Left lung (tissue), 10 donors: ENCODE results near the gene LSM14A. TPM values are rescaled to one million over a fixed set of nuclear protein-coding genes. Genes with fewer than 3 reads are reported as not detected.
"Not testable (repeated sequence)": the region's sequence is repeated elsewhere in the genome, so short reads cannot be mapped to it uniquely, and the experiment has no call there.

Experiments
- ATAC-seq: fragments of 200-7000 bp; cut with Tn5 transposase; one replicate; pipeline ENCODE4 v1.9.1; 2020; ENCODE audit warnings: moderate library complexity
- DNase-seq, 4 donors: peaks; one replicate each; pipeline ENCODE4 v3.0.0-alpha.2; 2013 to 2020
- H3K27ac ChIP-seq, 2 donors: fragments of 200-600 bp; sonication (generic) in 1 of 2; one replicate each; pipeline versions ENCODE4 v1.5.0 to v1.8.0; 2020 to 2021
- H3K27me3 ChIP-seq, 2 donors: fragments of 200-600 bp; sonication (generic) in 1 of 2; one replicate each; pipeline versions ENCODE4 v1.5.0 to v1.8.0; 2020 to 2021
- H3K36me3 ChIP-seq, 2 donors: fragments of 200-600 bp; sonication (generic) in 1 of 2; one replicate each; pipeline versions ENCODE4 v1.5.0 to v1.8.0; 2020 to 2021
- H3K4me1 ChIP-seq, 2 donors: fragments of 200-600 bp; one replicate each; pipeline ENCODE4 v1.8.0; 2021
- H3K4me3 ChIP-seq, 2 donors: fragments of 200-600 bp; sonication (generic) in 1 of 2; one replicate each; pipeline versions ENCODE4 v1.5.0 to v1.8.0; 2020 to 2021; ENCODE audit warnings: mild to moderate bottlenecking in 1 of 2
- H3K9me3 ChIP-seq, 2 donors: fragments of 200-600 bp; sonication (generic) in 1 of 2; one replicate each; pipeline versions ENCODE4 v1.5.0 to v1.8.0; 2020 to 2021
- intact Hi-C, 2 donors: fragments of 100-400 bp; cut with DNase I; formaldehyde crosslinking; loops; one replicate each; pipeline versions ENCODE4 v1.11.2 to v1.14.2; 2022
- polyA plus RNA-seq, 6 donors: library from polyadenylated mRNA; unstranded; fragments of 120-200 nt; gene quantifications; one replicate each; pipeline ENCODE4 v1.2.1, GENCODE V29; 2013; ENCODE audit not compliant: insufficient read length in 6 of 6
- total RNA-seq, 2 donors: library from RNA; stranded (reverse); fragmentation: NEBNext Ultra II Directional; extraction: Animal tissue kit (Norgen Biotek cat#: 25700); gene quantifications; one replicate each; pipeline ENCODE4 v1.2.1, GENCODE V29; 2021
- TF ChIP-seq, protein P1 (sequence below), 2 donors: fragments of 200-600 bp; sonication (generic) in 1 of 2; IDR thresholded peaks; one replicate each; pipeline versions ENCODE4 v1.5.0 to v1.8.0; 2021; ENCODE audit warnings: antibody characterized with exemption in 2 of 2
- donor health status: DM: no; HTN: yes; CAD: no.
- donor health status: DM: no; HTN: no; CAD: no.

The LSM14A gene
- total and polyA plus RNA-seq, 8 donors: 88.0 to 176 (median 155) TPM

GRCh38 chr19:34128558-34129250 is 43.6 kb upstream of the LSM14A start:
- ATAC-seq: no peak
- H3K4me1 ChIP-seq: peaks cover 0 to 2% of the 10 kb centered on the region in 2 donors
- TF ChIP-seq, protein P1, sequence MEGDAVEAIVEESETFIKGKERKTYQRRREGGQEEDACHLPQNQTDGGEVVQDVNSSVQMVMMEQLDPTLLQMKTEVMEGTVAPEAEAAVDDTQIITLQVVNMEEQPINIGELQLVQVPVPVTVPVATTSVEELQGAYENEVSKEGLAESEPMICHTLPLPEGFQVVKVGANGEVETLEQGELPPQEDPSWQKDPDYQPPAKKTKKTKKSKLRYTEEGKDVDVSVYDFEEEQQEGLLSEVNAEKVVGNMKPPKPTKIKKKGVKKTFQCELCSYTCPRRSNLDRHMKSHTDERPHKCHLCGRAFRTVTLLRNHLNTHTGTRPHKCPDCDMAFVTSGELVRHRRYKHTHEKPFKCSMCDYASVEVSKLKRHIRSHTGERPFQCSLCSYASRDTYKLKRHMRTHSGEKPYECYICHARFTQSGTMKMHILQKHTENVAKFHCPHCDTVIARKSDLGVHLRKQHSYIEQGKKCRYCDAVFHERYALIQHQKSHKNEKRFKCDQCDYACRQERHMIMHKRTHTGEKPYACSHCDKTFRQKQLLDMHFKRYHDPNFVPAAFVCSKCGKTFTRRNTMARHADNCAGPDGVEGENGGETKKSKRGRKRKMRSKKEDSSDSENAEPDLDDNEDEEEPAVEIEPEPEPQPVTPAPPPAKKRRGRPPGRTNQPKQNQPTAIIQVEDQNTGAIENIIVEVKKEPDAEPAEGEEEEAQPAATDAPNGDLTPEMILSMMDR (IDR thresholded peaks at IDR 0.05): no peak
- no peak overlapping the region for H3K4me3 ChIP-seq
- H3K9me3 ChIP-seq: no peaks in the 10 kb centered on the region
- intact Hi-C loops: no loop called here
- no peaks in the 10 kb centered on the region for H3K36me3 ChIP-seq
- H3K27ac ChIP-seq: no peak overlapping the region
- H3K27me3 ChIP-seq: no peaks in the 10 kb centered on the region
- DNase-seq: no peak

GRCh38 chr19:34131100-34131499 is 41.2 kb upstream of the LSM14A start:
- H3K36me3 ChIP-seq: no peaks in the 10 kb centered on the region
- DNase-seq (no peak), ATAC-seq (no peak)
- TF ChIP-seq, protein P1 (IDR thresholded peaks at IDR 0.05): no peak
- H3K4me1 ChIP-seq: peaks cover 0 to 14% of the 10 kb centered on the region in 2 donors
- H3K4me3 ChIP-seq: no peak overlapping the region
- intact Hi-C loops: no loop called here
- no peak overlapping the region for H3K27ac ChIP-seq
- H3K27me3 ChIP-seq: no peaks in the 10 kb centered on the region
- no peaks in the 10 kb centered on the region for H3K9me3 ChIP-seq

DNA sequence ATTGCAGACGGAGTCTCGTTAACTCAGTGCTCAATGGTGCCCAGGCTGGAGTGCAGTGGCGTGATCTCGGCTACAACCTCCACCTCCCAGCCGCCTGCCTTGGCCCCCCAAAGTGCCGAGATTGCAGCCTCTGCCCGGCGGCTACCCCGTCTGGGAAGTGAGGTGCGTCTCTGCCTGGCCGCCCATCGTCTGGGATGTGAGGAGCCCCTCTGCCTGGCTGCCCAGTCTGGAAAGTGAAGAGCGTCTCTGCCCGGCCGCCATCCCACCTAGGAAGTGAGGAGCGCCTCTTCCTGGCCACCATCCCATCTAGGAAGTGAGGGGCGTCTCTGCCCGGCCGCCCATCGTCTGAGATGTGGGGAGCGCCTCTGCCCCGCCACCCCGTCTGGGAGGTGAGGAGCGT is 40.2 kb upstream of the LSM14A start:
- H3K27me3 ChIP-seq, H3K9me3 ChIP-seq, H3K36me3 ChIP-seq, intact Hi-C loops, DNase-seq, H3K27ac ChIP-seq, H3K4me3 ChIP-seq, ATAC-seq: not testable (repeated sequence)
- peaks cover 0 to 14% of the 10 kb centered on the region in 2 donors for H3K4me1 ChIP-seq

- peaks cover 0 to 14% of the 10 kb centered on the region in 2 donors for H3K4me1 ChIP-seq
- intact Hi-C loops, H3K4me3 ChIP-seq, H3K36me3 ChIP-seq, DNase-seq, H3K27me3 ChIP-seq, H3K9me3 ChIP-seq, H3K27ac ChIP-seq, ATAC-seq: not testable (repeated sequence)
These were observed 39.6 kb upstream of the LSM14A start for GRCh38 chr19:34132706-34133105.

- peak overlapping the region; percentile 68 to 86 for H3K4me3 ChIP-seq
- peak overlapping the region; percentile 88 to 89 for H3K27ac ChIP-seq
- no peaks in the 10 kb centered on the region for H3K27me3 ChIP-seq
- H3K9me3 ChIP-seq: no peaks in the 10 kb centered on the region
- DNase-seq (peak; percentile 74 to 94 (median 92)), ATAC-seq (peak; percentile 100)
- H3K36me3 ChIP-seq: no peaks in the 10 kb centered on the region
- H3K4me1 ChIP-seq: peaks cover 0 to 14% of the 10 kb centered on the region in 2 donors
- TF ChIP-seq, protein P1 (IDR thresholded peaks at IDR 0.05): no peak
- intact Hi-C loops: no loop called here
These were observed 37.9 kb upstream of the LSM14A start for GRCh38 chr19:34134190-34135053.
